IPS DF 4.7 (cell line): ENCODE results near the gene POLR2J2.
"Not testable (repeated sequence)": the region's sequence is repeated elsewhere in the genome, so short reads cannot be mapped to it uniquely, and the experiment has no call there.

Experiments used
- DNase-seq: peaks from one replicate; pipeline ENCODE4 v3.0.0-alpha.2; 2013; ENCODE audit warnings: low spot score; ENCODE audit errors: extremely low read depth

Gene POLR2J2

GRCh38 chr7:102671166-102671955, at the start of gene POLR2J2:
Gene POLR2J2, minus strand, starts transcription at chr7:102671663. Its CDS starts 62 bp downstream, at chr7:102671601.
- DNase-seq = not testable (repeated sequence)

GRCh38 chr7:102718491-102718890, 47.0 kb upstream of the POLR2J2 start:
- DNase-seq = not testable (repeated sequence)

- not testable (repeated sequence) for DNase-seq
Measured at GRCh38 chr7:102715718-102716117, 44.3 kb upstream of the POLR2J2 start.

- not testable (repeated sequence) for DNase-seq
Measured at GRCh38 chr7:102714774-102715522, 43.5 kb upstream of the POLR2J2 start.

GRCh38 chr7:102713691-102714080, 42.2 kb upstream of the POLR2J2 start:
- not testable (repeated sequence) for DNase-seq

- DNase-seq = not testable (repeated sequence)
Measured at GRCh38 chr7:102713011-102713690, 41.7 kb upstream of the POLR2J2 start.

- DNase-seq = not testable (repeated sequence)
Measured at GRCh38 chr7:102698962-102699750, 27.7 kb upstream of the POLR2J2 start.

GRCh38 chr7:102697642-102698512, 26.4 kb upstream of the POLR2J2 start:
- DNase-seq = not testable (repeated sequence)

GRCh38 chr7:102696009-102696408, 24.5 kb upstream of the POLR2J2 start:
- not testable (repeated sequence) for DNase-seq

GRCh38 chr7:102695033-102695552, 23.6 kb upstream of the POLR2J2 start:
- DNase-seq = not testable (repeated sequence)

- not testable (repeated sequence) for DNase-seq
Measured at GRCh38 chr7:102694008-102694407, 22.5 kb upstream of the POLR2J2 start.

GRCh38 chr7:102690602-102691001, 19.1 kb upstream of the POLR2J2 start:
- not testable (repeated sequence) for DNase-seq

- not testable (repeated sequence) for DNase-seq
Measured at GRCh38 chr7:102689436-102690282, 18.2 kb upstream of the POLR2J2 start.

- not testable (repeated sequence) for DNase-seq
Measured at GRCh38 chr7:102688299-102689036, 17.0 kb upstream of the POLR2J2 start.

- not testable (repeated sequence) for DNase-seq
Measured at GRCh38 chr7:102682560-102682959, 11.1 kb upstream of the POLR2J2 start.

- not testable (repeated sequence) for DNase-seq
Measured at GRCh38 chr7:102680780-102681179, 9.3 kb upstream of the POLR2J2 start.

- not testable (repeated sequence) for DNase-seq
Measured at GRCh38 chr7:102675545-102675944, 4.1 kb upstream of the POLR2J2 start.
